IMR-90 (cell line): ENCODE results near the gene RPS19BP1. TPM values are rescaled to one million over a fixed set of nuclear protein-coding genes. Genes with fewer than 3 reads are reported as not detected.

Experiments
- ATAC-seq: fragments of 200-7000 bp; cut with Tn5 transposase; 2 replicates; pipeline ENCODE4 v1.9.1; 2020; ENCODE audit warnings: low read depth, mild to moderate bottlenecking, moderate library complexity
- BruUV-seq: library from RNA; stranded (reverse); fragments of 400-500 nt; replicated peaks from 2 replicates; lab custom pipeline; 2021; lab: Mats Ljungman, UMichigan
- CTCF ChIA-PET: fragments of 300-600 bp; formaldehyde crosslinking; extraction: SDS; loops from one replicate; lab custom pipeline; 2021; ENCODE audit warnings: antibody characterized with exemption; lab: Yijun Ruan, JAX
- POLR2A ChIA-PET: fragments of 300-600 bp; sonication (Branson Sonifier 250); formaldehyde crosslinking; loops from one replicate; lab custom pipeline; 2022; ENCODE audit warnings: antibody characterized with exemption; ENCODE audit not compliant: unreplicated experiment; lab: Charles Lee
- DNase-seq: peaks from one replicate; pipeline ENCODE4 v3.0.0; 2013
- H2AFZ ChIP-seq: replicated peaks from 2 replicates; pipeline ENCODE3; 2013; ENCODE audit warnings: low read length, mild to moderate bottlenecking; ENCODE audit not compliant: poor library complexity
- H2AK5ac ChIP-seq: 2 replicates; pipeline ENCODE4 v1.6.1; 2013; ENCODE audit warnings: low read depth, low read length, inconsistent platforms
- H2AK9ac ChIP-seq: replicated peaks from 2 replicates; pipeline ENCODE3; 2013; ENCODE audit warnings: mild to moderate bottlenecking, low read depth, low read length, moderate library complexity; ENCODE audit not compliant: poor library complexity
- H2BK120ac ChIP-seq: 2 replicates; pipeline ENCODE4 v1.6.1; 2013; ENCODE audit warnings: low read depth, low read length, inconsistent platforms
- H2BK15ac ChIP-seq: 3 replicates; pipeline ENCODE4 v1.6.1; 2013; ENCODE audit warnings: low read depth, low read length, inconsistent platforms
- H2BK20ac ChIP-seq: 2 replicates; pipeline ENCODE4 v1.6.1; 2013; ENCODE audit warnings: low read depth, mild to moderate bottlenecking, inconsistent platforms, low read length, moderate library complexity
- H2BK5ac ChIP-seq: 2 replicates; pipeline ENCODE4 v1.6.1; 2013; ENCODE audit warnings: mild to moderate bottlenecking, low read depth, low read length, inconsistent platforms; ENCODE audit not compliant: poor library complexity, severe bottlenecking
- H3K14ac ChIP-seq: replicated peaks from 2 replicates; pipeline ENCODE4 v1.6.1; 2013; ENCODE audit warnings: low read depth, low read length, inconsistent platforms
- H3K18ac ChIP-seq: 2 replicates; pipeline ENCODE4 v1.6.1; 2013; ENCODE audit warnings: low read depth, low read length, control low read depth
- H3K23ac ChIP-seq: 2 replicates; pipeline ENCODE4 v1.6.1; 2013; ENCODE audit warnings: low read depth, low read length, inconsistent platforms
- H3K27ac ChIP-seq: 2 replicates; pipeline ENCODE4 v1.5.1; 2013; ENCODE audit warnings: mild to moderate bottlenecking, control low read depth, low read length; ENCODE audit not compliant: insufficient read depth
- H3K27me3 ChIP-seq: 2 replicates; pipeline ENCODE4 v1.6.1; 2013; ENCODE audit warnings: low read length; ENCODE audit not compliant: control insufficient read depth, insufficient read depth
- H3K36me3 ChIP-seq: 2 replicates; pipeline ENCODE4 v1.6.1; 2013; ENCODE audit warnings: low read length, mixed read lengths; ENCODE audit not compliant: control insufficient read depth, insufficient read depth
- H3K4ac ChIP-seq: 2 replicates; pipeline ENCODE4 v1.6.1; 2013; ENCODE audit warnings: low read depth, low read length, inconsistent platforms
- H3K4me1 ChIP-seq: 2 replicates; pipeline ENCODE4 v1.6.1; 2013; ENCODE audit warnings: low read length, mixed read lengths; ENCODE audit not compliant: control insufficient read depth, insufficient read depth
- H3K4me2 ChIP-seq: 2 replicates; pipeline ENCODE4 v1.6.1; 2013; ENCODE audit warnings: low read depth, mild to moderate bottlenecking, control low read depth, low read length, moderate library complexity
- H3K4me3 ChIP-seq: 2 replicates; pipeline ENCODE4 v1.5.1; 2013; ENCODE audit warnings: low read depth, mild to moderate bottlenecking, control low read depth, low read length, moderate library complexity; ENCODE audit not compliant: insufficient read depth
- H3K56ac ChIP-seq: 2 replicates; pipeline ENCODE4 v1.6.1; 2013; ENCODE audit warnings: low read length, inconsistent platforms; ENCODE audit not compliant: insufficient read depth; ENCODE audit errors: extremely low read depth
- H3K79me1 ChIP-seq, 2 experiments: 2 replicates each; pipeline ENCODE4 v1.6.1; 2013; ENCODE audit warnings: low read length in 2 of 2, inconsistent platforms in 1 of 2, low read depth in 1 of 2
- H3K9ac ChIP-seq: 2 replicates; pipeline ENCODE4 v1.6.1; 2013; ENCODE audit warnings: low read depth, low read length, control low read depth
- H3K9me1 ChIP-seq: 2 replicates; pipeline ENCODE4 v1.6.1; 2013; ENCODE audit warnings: low read length, inconsistent platforms; ENCODE audit not compliant: insufficient read depth
- H3K9me3 ChIP-seq: 2 replicates; pipeline ENCODE4 v1.6.1; 2013; ENCODE audit warnings: low read length; ENCODE audit not compliant: control insufficient read depth, insufficient read depth
- H4K20me1 ChIP-seq: 2 replicates; pipeline ENCODE4 v1.6.1; 2013; ENCODE audit warnings: low read length, inconsistent platforms; ENCODE audit not compliant: insufficient read depth
- H4K5ac ChIP-seq: 2 replicates; pipeline ENCODE4 v1.6.1; 2013; ENCODE audit warnings: mild to moderate bottlenecking, low read depth, low read length, control low read depth
- H4K8ac ChIP-seq, 2 experiments: 2 replicates each; pipeline ENCODE4 v1.6.1; 2013; ENCODE audit warnings: low read depth in 2 of 2, low read length in 2 of 2, control low read depth in 1 of 2, inconsistent platforms in 1 of 2
- H4K91ac ChIP-seq: 2 replicates; pipeline ENCODE4 v1.6.1; 2013; ENCODE audit warnings: low read depth, low read length, inconsistent platforms; ENCODE audit not compliant: insufficient read depth
- BHLHE40 ChIP-seq: fragments of 150-350 bp; IDR thresholded peaks from 2 replicates; pipeline ENCODE4 v1.6.1; 2016; ENCODE audit warnings: mild to moderate bottlenecking, low read depth, low read length
- CEBPB ChIP-seq: IDR thresholded peaks from 2 replicates; pipeline ENCODE4 v1.6.1; 2012; ENCODE audit warnings: low read depth, low read length, improper control_type of control experiment
- CHD1 ChIP-seq: IDR thresholded peaks from 2 replicates; pipeline ENCODE4 v1.6.1; 2012; ENCODE audit warnings: low read depth, low read length, improper control_type of control experiment
- FOS ChIP-seq: fragments of 150-350 bp; IDR thresholded peaks from 2 replicates; pipeline ENCODE4 v1.6.1; 2016; ENCODE audit warnings: low read depth, low read length
- MAFK ChIP-seq: IDR thresholded peaks from 2 replicates; pipeline ENCODE4 v1.6.1; 2012; ENCODE audit warnings: low read depth, low read length, improper control_type of control experiment
- MAZ ChIP-seq: IDR thresholded peaks from 2 replicates; pipeline ENCODE4 v1.6.1; 2012; ENCODE audit warnings: low read depth, mild to moderate bottlenecking, low read length, improper control_type of control experiment, moderate library complexity, borderline replicate concordance
- MXI1 ChIP-seq: IDR thresholded peaks from 2 replicates; pipeline ENCODE4 v1.6.1; 2012; ENCODE audit warnings: low read depth, mild to moderate bottlenecking, low read length, moderate library complexity, borderline replicate concordance
- NFE2L2 ChIP-seq: fragments of 150-350 bp; IDR thresholded peaks from 2 replicates; pipeline ENCODE4 v1.6.1; 2016; ENCODE audit warnings: low read depth, mild to moderate bottlenecking, low read length
- POLR2A ChIP-seq: IDR thresholded peaks from 2 replicates; pipeline ENCODE4 v1.6.1; 2012; ENCODE audit warnings: mild to moderate bottlenecking, low read depth, low read length
- RAD21 ChIP-seq: IDR thresholded peaks from 2 replicates; pipeline ENCODE4 v1.6.1; 2012; ENCODE audit warnings: low read length, improper control_type of control experiment
- RCOR1 ChIP-seq: IDR thresholded peaks from 2 replicates; pipeline ENCODE4 v1.6.1; 2012; ENCODE audit warnings: mild to moderate bottlenecking, low read length, improper control_type of control experiment; ENCODE audit not compliant: insufficient replicate concordance
- RFX5 ChIP-seq: IDR thresholded peaks from 2 replicates; pipeline ENCODE4 v1.8.0; 2012; ENCODE audit warnings: low read depth, mild to moderate bottlenecking, low read length, moderate library complexity
- SMC3 ChIP-seq: fragments of 150-350 bp; IDR thresholded peaks from 2 replicates; pipeline ENCODE4 v1.6.1; 2016; ENCODE audit warnings: low read depth, mild to moderate bottlenecking, antibody characterized with exemption, low read length, moderate library complexity
- WGBS, 2 experiments: methylation state at CpG; one replicate each; pipeline versions ENCODE4 v1.1.5 to v1.1.7; 2013; ENCODE audit warnings: missing lambda C conversion rate in 2 of 2; ENCODE audit not compliant: insufficient read length in 1 of 2; ENCODE audit errors: extremely low coverage in 2 of 2; 5-methylcytosine and 5-hydroxymethylcytosine counted together
- dilution Hi-C: fragments of 300-500 bp; cut with HindIII; formaldehyde crosslinking; loops from one replicate; pipeline ENCODE4 v1.14.3; 2018; ENCODE audit warnings: low sequenced_read_pairs; ENCODE audit not compliant: unreplicated experiment
- in situ Hi-C: fragments of 300-500 bp; cut with MboI; formaldehyde crosslinking; loops from 3 replicates; pipeline ENCODE4 v1.14.3; 2019; ENCODE audit warnings: low sequenced_read_pairs, inconsistent platforms, mixed read lengths
- intact Hi-C: fragments of 100-400 bp; cut with micrococcal nuclease; formaldehyde crosslinking; loops from 2 replicates; pipeline ENCODE4 v1.10.0; 2022
- polyA plus RNA-seq, 3 experiments: library from polyadenylated mRNA; depleted of rRNA; stranded (reverse); fragments of >200 nt; gene quantifications; 2 replicates each; pipeline ENCODE4 v1.2.3, GENCODE V29; 2012; ENCODE audit warnings: low replicate concordance in 1 of 3
- total RNA-seq: library from RNA; depleted of rRNA; stranded (reverse); fragments of >200 nt; gene quantifications from 2 replicates; pipeline ENCODE4 v1.2.3, GENCODE V29; 2012
- TF ChIP-seq, protein P1 (sequence below): fragments of 150-350 bp; IDR thresholded peaks from 2 replicates; pipeline ENCODE4 v1.6.1; 2016; ENCODE audit warnings: low read depth, mild to moderate bottlenecking, low read length, moderate library complexity, borderline replicate concordance
- TF ChIP-seq, protein P2 (sequence below): conservative IDR thresholded peaks from 2 replicates; pipeline ENCODE4 v1.5.1; 2012; ENCODE audit warnings: mild to moderate bottlenecking, low read depth, low read length, improper control_type of control experiment
- TF ChIP-seq, protein P3 (sequence below): fragments of 150-350 bp; IDR thresholded peaks from 2 replicates; pipeline ENCODE4 v1.6.1; 2017; ENCODE audit warnings: mild to moderate bottlenecking, antibody characterized with exemption, low read length, low read depth

Gene RPS19BP1
- total and polyA plus RNA-seq, 2 of the 4 experiments (the other 2 are of a cell fraction), result 33.0 to 95.4 TPM

GRCh38 chr22:39565414-39565944 lies 32.9 kb upstream of the RPS19BP1 start:
- H3K4me3 ChIP-seq, result no peak overlapping the region
- no peaks in the 10 kb centered on the region for H3K79me1 ChIP-seq
- H3K23ac ChIP-seq, result no peak overlapping the region
- peaks cover 3% of the 10 kb centered on the region; the same call in 1 of the 2 replicates for H3K9me3 ChIP-seq
- WGBS, 2 experiments, result 91% methylated on average over 5 of the region's 5 CpGs; no CpG with 5 or more reads in 1 of the 2 experiments
- dilution Hi-C loops (no loop called here), in situ Hi-C loops (no loop called here), intact Hi-C loops (no loop called here)
- ATAC-seq (no peak), DNase-seq (no peak)
- H2BK5ac ChIP-seq, result no peak overlapping the region
- H3K4ac ChIP-seq, result no peak overlapping the region
- BruUV-seq, result no TSS peak
- H2AK9ac ChIP-seq, result no peak overlapping the region
- POLR2A ChIA-PET, result interaction anchor here (0.6 kb wide), 1 partner anchor 246 kb away, joined by 3 read pairs; no protein-coding TSS in a partner anchor
- H2BK20ac ChIP-seq, result no peak overlapping the region
- H3K27me3 ChIP-seq, result peaks cover 27% of the 10 kb centered on the region
- no peaks in the 10 kb centered on the region for H3K36me3 ChIP-seq
- H3K4me2 ChIP-seq, result no peak overlapping the region
- no peak overlapping the region for H2BK120ac ChIP-seq
- no peak overlapping the region for H3K9ac ChIP-seq
- no peak overlapping the region for H3K27ac ChIP-seq
- H4K91ac ChIP-seq, result no peak overlapping the region
- no peak overlapping the region for H2AFZ ChIP-seq
- TF ChIP-seq, protein P1, sequence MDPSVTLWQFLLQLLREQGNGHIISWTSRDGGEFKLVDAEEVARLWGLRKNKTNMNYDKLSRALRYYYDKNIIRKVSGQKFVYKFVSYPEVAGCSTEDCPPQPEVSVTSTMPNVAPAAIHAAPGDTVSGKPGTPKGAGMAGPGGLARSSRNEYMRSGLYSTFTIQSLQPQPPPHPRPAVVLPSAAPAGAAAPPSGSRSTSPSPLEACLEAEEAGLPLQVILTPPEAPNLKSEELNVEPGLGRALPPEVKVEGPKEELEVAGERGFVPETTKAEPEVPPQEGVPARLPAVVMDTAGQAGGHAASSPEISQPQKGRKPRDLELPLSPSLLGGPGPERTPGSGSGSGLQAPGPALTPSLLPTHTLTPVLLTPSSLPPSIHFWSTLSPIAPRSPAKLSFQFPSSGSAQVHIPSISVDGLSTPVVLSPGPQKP, result no peak
- TF ChIP-seq, protein P2, sequence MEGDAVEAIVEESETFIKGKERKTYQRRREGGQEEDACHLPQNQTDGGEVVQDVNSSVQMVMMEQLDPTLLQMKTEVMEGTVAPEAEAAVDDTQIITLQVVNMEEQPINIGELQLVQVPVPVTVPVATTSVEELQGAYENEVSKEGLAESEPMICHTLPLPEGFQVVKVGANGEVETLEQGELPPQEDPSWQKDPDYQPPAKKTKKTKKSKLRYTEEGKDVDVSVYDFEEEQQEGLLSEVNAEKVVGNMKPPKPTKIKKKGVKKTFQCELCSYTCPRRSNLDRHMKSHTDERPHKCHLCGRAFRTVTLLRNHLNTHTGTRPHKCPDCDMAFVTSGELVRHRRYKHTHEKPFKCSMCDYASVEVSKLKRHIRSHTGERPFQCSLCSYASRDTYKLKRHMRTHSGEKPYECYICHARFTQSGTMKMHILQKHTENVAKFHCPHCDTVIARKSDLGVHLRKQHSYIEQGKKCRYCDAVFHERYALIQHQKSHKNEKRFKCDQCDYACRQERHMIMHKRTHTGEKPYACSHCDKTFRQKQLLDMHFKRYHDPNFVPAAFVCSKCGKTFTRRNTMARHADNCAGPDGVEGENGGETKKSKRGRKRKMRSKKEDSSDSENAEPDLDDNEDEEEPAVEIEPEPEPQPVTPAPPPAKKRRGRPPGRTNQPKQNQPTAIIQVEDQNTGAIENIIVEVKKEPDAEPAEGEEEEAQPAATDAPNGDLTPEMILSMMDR, result no peak
- no peak for TF ChIP-seq MXI1
- TF ChIP-seq NFE2L2, result no peak
- no peak for TF ChIP-seq RAD21
- no peak for TF ChIP-seq SMC3
- no peak for TF ChIP-seq MAZ
- TF ChIP-seq MAFK, result no peak
- no peak for TF ChIP-seq CEBPB
- TF ChIP-seq CHD1, result no peak
- no peak for TF ChIP-seq FOS
- TF ChIP-seq POLR2A, result no peak
- no peak for TF ChIP-seq RFX5
- TF ChIP-seq, protein P3, sequence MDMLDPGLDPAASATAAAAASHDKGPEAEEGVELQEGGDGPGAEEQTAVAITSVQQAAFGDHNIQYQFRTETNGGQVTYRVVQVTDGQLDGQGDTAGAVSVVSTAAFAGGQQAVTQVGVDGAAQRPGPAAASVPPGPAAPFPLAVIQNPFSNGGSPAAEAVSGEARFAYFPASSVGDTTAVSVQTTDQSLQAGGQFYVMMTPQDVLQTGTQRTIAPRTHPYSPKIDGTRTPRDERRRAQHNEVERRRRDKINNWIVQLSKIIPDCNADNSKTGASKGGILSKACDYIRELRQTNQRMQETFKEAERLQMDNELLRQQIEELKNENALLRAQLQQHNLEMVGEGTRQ, result no peak
- no peak for TF ChIP-seq RCOR1
- no peak for TF ChIP-seq BHLHE40
- peaks cover 9% of the 10 kb centered on the region for H3K9me1 ChIP-seq
- H2BK15ac ChIP-seq, result no peak overlapping the region
- no peak overlapping the region for H4K5ac ChIP-seq
- H4K20me1 ChIP-seq, result no peaks in the 10 kb centered on the region
- no peaks in the 10 kb centered on the region for H3K4me1 ChIP-seq
- CTCF ChIA-PET, result no interaction called here
- H4K8ac ChIP-seq, result no peak overlapping the region
- H3K18ac ChIP-seq, result no peak overlapping the region
- no peak overlapping the region for H3K14ac ChIP-seq
- H2AK5ac ChIP-seq, result no peak overlapping the region; the same call in 1 of the 2 replicates
- H3K56ac ChIP-seq, result no peak overlapping the region
